Activated T-cell treated with anti-CD3 and anti-CD28 coated beads, Interleukin-2, amount 50 U/mL, for 4 hours (primary cell): Measurements from ENCODE around the gene EEF1A1. TPM values are rescaled to one million over a fixed set of nuclear protein-coding genes. Genes with fewer than 3 reads are reported as not detected.
"Not testable (repeated sequence)": the region's sequence is repeated elsewhere in the genome, so short reads cannot be mapped to it uniquely, and the experiment has no call there.

Experiments
- ATAC-seq, 2 donors: fragments of 200-7000 bp; cut with Tn5 transposase; one replicate each; pipeline ENCODE4 v1.10.0; 2021
- DNase-seq: peaks from one replicate; pipeline ENCODE4 v3.0.0-alpha.2; 2020
- H3K27me3 Mint-ChIP-seq: one replicate; pipeline ENCODE4 v1.8.0; 2021; ENCODE audit warnings: low read depth, mixed read lengths
- H3K36me3 Mint-ChIP-seq: one replicate; pipeline ENCODE4 v1.8.0; 2022; ENCODE audit warnings: mixed read lengths; ENCODE audit not compliant: insufficient read depth
- H3K4me1 Mint-ChIP-seq: one replicate; pipeline ENCODE4 v1.8.0; 2021; ENCODE audit warnings: low read depth, mixed read lengths
- H3K4me3 Mint-ChIP-seq: one replicate; pipeline ENCODE4 v1.8.0; 2021; ENCODE audit warnings: mild to moderate bottlenecking, moderate library complexity, mixed read lengths
- H3K9me3 Mint-ChIP-seq: one replicate; pipeline ENCODE4 v1.8.0; 2021; ENCODE audit warnings: mixed read lengths
- total RNA-seq, 3 donors: library from RNA; stranded (reverse); gene quantifications; one replicate each; pipeline ENCODE4 v1.2.1, GENCODE V29; 2021

Gene EEF1A1
- total RNA-seq, result over 10,000 TPM; 10,240 to 10,910 (median 10,363) TPM

- no peaks in the 10 kb centered on the region for H3K27me3 Mint-ChIP-seq
- H3K4me1 Mint-ChIP-seq, result peaks cover 32% of the 10 kb centered on the region
- DNase-seq (peak; percentile 100), ATAC-seq (peak; percentile 62 to 69)
- peak within 1 kb of the TSS; percentile 98 for H3K4me3 Mint-ChIP-seq
- H3K9me3 Mint-ChIP-seq, result no peaks in the 10 kb centered on the region
- peaks cover 48% of the 10 kb centered on the region for H3K36me3 Mint-ChIP-seq
Observed at GRCh38 chr6:73520688-73521350, at the start of gene EEF1A1. EEF1A1 (minus strand) TSS chr6:73521032; CDS start chr6:73520026, 1,006 bp downstream.

- Mint-ChIP-seq H3K27me3 (no peaks in the 10 kb centered on the region), H3K9me3 (no peaks in the 10 kb centered on the region), H3K36me3 (no peaks in the 10 kb centered on the region), H3K4me3 (no peak overlapping the region), H3K4me1 (peaks cover 4% of the 10 kb centered on the region)
- ATAC-seq (no peak), DNase-seq (no peak)
Observed at GRCh38 chr6:73569121-73569520, 48.3 kb upstream of the EEF1A1 start.

DNA sequence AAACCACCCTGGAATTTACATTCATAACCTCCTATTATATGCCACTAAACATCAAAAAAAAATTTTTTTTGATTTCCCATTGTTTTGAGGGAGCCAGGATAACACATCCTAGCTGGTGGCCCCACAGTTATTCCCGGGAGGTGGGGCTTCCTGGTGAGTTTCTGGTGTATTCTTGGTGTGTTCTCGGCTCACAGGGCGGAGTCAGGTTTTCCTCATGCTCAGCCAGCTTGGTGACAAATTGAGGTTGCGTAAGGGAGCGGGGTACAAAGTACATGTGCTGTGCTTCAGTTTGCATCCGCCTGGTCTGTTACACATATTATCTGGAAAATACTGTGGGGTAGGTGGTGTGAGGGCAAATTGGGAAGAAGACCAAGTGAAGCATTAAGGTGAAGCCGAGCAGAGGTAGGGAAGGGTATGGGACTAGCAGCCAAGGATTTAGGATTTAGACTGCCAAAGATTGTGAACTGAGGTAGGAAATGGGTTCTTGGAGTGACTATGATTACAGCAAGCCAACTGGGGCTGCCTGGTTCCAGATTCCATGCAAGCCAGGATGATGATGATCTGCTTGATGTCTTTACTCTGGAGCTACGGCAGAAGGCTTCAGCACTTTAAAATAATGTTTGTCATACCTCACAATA, 46.2 kb upstream of the EEF1A1 start:
- H3K27me3 Mint-ChIP-seq, result no peaks in the 10 kb centered on the region
- DNase-seq (no peak), ATAC-seq (no peak)
- H3K4me1 Mint-ChIP-seq, result peaks cover 4% of the 10 kb centered on the region
- H3K9me3 Mint-ChIP-seq, result no peaks in the 10 kb centered on the region
- H3K4me3 Mint-ChIP-seq, result no peak overlapping the region
- H3K36me3 Mint-ChIP-seq, result no peaks in the 10 kb centered on the region

- ATAC-seq, H3K4me1 Mint-ChIP-seq, H3K4me3 Mint-ChIP-seq, H3K36me3 Mint-ChIP-seq, DNase-seq, H3K9me3 Mint-ChIP-seq, H3K27me3 Mint-ChIP-seq: not testable (repeated sequence)
Observed at GRCh38 chr6:73566486-73566871, 45.6 kb upstream of the EEF1A1 start.

- Mint-ChIP-seq H3K9me3 (no peaks in the 10 kb centered on the region), H3K36me3 (no peaks in the 10 kb centered on the region), H3K4me1 (peaks cover under 1% of the 10 kb centered on the region), H3K4me3 (no peak overlapping the region), H3K27me3 (no peaks in the 10 kb centered on the region)
- no peak for ATAC-seq
- DNase-seq, result no peak
Observed at GRCh38 chr6:73565767-73566485, 45.1 kb upstream of the EEF1A1 start.

DNA sequence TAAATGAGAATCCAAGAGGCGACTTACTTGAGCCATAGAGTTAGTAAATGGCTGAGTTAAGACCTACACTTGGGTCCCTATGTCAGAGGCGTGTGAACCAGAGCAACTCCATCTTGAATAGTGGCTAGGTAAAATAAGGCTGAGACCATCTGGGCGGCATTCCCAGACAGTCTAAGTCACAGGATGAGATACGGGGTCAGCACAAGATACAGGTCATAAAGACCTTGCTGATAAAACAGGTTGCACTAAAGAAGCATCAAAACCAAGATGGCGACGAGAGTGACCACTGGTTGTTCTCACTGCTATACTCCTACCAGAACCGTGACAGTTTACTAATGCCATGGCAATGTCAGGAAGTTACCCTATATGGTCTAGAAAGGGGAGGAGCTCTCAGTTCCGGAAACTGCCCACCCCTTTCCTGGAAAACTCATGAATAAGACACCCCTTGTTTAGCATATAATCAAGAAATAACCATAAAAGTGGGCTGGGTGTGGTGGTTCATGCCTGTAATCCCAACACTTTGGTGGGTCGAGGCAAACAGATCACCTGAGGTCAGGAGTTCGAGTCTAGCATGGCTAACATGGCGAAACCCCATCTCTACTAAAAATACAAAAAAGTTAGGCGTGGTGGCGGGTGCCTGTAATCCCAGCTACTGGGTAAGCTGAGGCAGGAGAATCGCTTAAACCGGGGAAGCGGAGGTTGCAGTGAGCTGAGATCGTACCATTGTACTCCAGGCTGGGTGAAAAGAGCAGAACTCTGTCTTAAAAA, 43.9 kb upstream of the EEF1A1 start:
- no peak overlapping the region for H3K4me3 Mint-ChIP-seq
- no peaks in the 10 kb centered on the region for H3K9me3 Mint-ChIP-seq
- no peaks in the 10 kb centered on the region for H3K27me3 Mint-ChIP-seq
- ATAC-seq, result no peak
- H3K36me3 Mint-ChIP-seq, result no peaks in the 10 kb centered on the region
- DNase-seq, result no peak
- H3K4me1 Mint-ChIP-seq, result peaks cover 6% of the 10 kb centered on the region

DNA sequence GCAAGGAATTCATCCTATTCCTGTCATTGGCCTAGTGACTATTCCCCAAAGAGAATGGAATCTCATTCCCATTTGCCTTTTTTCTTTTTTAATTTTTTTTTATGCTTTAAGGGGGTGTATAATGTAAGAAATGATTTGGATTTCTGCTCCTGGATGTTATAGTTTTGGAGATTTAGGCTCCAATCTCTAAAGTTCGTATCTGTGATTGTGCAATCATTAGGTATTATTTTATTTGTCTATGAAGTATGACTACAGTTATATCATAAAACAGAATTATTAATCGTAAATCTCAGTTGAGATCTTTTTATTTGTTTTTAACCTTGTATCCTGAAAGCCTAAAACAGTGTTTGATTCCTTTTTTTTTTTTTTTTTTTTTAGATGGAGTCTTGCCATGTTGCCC, 41.7 kb upstream of the EEF1A1 start:
- H3K36me3 Mint-ChIP-seq, result no peaks in the 10 kb centered on the region
- H3K4me1 Mint-ChIP-seq, result peaks cover 6% of the 10 kb centered on the region
- ATAC-seq, result no peak
- H3K27me3 Mint-ChIP-seq, result no peaks in the 10 kb centered on the region
- DNase-seq, result no peak
- H3K4me3 Mint-ChIP-seq, result no peak overlapping the region
- no peaks in the 10 kb centered on the region for H3K9me3 Mint-ChIP-seq

GRCh38 chr6:73560853-73561407, 40.1 kb upstream of the EEF1A1 start:
- H3K9me3 Mint-ChIP-seq, result no peaks in the 10 kb centered on the region
- no peak for ATAC-seq
- no peak for DNase-seq
- no peaks in the 10 kb centered on the region for H3K36me3 Mint-ChIP-seq
- H3K4me3 Mint-ChIP-seq, result peak overlapping the region; percentile 7
- no peaks in the 10 kb centered on the region for H3K27me3 Mint-ChIP-seq
- peaks cover 6% of the 10 kb centered on the region for H3K4me1 Mint-ChIP-seq

GRCh38 chr6:73560182-73560732, 39.4 kb upstream of the EEF1A1 start:
- ATAC-seq, result peak; percentile 51 to 61
- DNase-seq, result no peak
- Mint-ChIP-seq H3K9me3 (no peaks in the 10 kb centered on the region), H3K4me3 (no peak overlapping the region), H3K36me3 (no peaks in the 10 kb centered on the region), H3K4me1 (peaks cover 6% of the 10 kb centered on the region), H3K27me3 (no peaks in the 10 kb centered on the region)

DNA sequence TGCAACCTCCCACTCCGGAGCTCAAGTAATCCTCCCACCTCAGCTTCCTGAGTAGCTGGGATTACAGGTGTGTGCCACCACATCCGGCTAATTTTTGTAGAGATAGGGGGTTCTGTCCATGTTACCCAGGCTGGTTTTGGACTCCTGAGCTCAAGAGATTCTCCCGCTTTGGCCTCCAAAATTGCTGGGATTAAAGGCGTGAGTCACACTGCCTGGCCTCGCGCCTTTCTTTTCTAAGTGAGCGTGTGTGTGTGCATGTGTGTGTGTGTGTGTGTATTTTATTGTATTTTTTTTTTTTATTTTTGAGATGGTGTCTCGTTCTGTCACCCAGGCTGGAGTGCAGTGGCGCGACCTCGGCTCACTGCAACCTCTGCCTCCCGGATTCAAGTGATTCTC, 38.6 kb upstream of the EEF1A1 start:
- ATAC-seq, H3K4me3 Mint-ChIP-seq, H3K9me3 Mint-ChIP-seq, H3K4me1 Mint-ChIP-seq, DNase-seq, H3K27me3 Mint-ChIP-seq, H3K36me3 Mint-ChIP-seq: not testable (repeated sequence)

DNA sequence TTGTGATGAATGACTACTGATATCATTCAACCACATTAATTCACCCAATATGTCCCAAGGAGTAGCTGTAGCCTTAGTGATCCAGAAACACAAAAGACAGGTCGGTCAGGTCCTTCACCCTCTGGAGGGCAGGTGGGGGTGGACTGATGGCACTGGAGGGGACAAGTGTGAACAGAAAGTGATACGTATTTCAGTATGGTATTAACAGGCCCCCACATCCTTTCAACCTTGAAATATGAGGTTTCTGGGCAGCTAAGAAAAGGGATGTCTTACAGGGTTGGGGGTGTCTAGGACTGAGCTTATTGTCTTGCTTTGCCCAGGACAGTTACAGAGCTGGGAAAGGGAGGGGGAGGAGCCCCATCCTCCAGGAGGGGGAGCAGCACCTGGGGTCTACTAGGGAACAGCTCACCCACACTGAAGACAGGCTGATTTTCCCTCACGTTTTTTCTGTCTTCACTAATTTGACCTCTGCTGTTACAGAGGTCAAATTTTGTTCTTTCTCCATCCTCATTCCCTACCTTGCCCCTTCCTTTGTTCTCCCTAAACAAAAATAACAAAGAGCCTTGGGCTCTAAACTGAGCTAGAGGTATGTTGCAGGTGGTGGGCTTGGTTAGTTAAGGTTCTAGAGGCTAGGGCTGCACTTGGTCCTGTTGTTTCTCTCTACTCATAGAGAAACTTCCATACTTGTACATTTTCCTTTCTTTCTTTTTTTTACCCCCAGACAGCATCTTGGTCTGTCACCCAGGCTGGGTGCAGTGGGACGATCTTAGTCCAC, 38.0 kb upstream of the EEF1A1 start:
- no peak for ATAC-seq

DNA sequence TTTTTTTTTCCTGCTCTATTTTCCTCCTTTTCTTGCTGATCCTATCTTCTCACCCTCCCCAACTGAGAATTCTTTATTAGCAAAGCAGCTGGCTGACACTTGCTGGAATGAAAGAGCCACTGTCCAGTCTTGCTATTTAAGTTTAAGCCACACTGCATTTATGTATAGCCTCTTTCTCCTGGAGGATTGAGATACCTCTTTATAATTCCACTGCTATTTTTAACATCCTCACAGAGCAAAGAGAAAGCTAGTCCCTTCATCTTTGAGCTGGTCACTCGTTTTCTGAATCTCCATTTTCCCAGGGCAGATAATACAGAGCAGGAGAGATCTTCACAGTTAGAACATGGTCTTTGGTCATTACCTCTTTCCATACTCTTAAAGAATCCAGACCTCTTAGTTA, 36.0 kb upstream of the EEF1A1 start:
- Mint-ChIP-seq H3K4me3 (no peak overlapping the region), H3K4me1 (peaks cover 6% of the 10 kb centered on the region), H3K9me3 (no peaks in the 10 kb centered on the region), H3K36me3 (no peaks in the 10 kb centered on the region), H3K27me3 (no peaks in the 10 kb centered on the region)
- ATAC-seq, result no peak
- no peak for DNase-seq

More for the DNA sequence above, 38.0 kb upstream of the EEF1A1 start:
- no peaks in the 10 kb centered on the region for H3K9me3 Mint-ChIP-seq
- peaks cover 6% of the 10 kb centered on the region for H3K4me1 Mint-ChIP-seq
- no peaks in the 10 kb centered on the region for H3K36me3 Mint-ChIP-seq
- no peak for DNase-seq
- H3K27me3 Mint-ChIP-seq, result no peaks in the 10 kb centered on the region
- no peak overlapping the region for H3K4me3 Mint-ChIP-seq

GRCh38 chr6:73555380-73555949, 34.6 kb upstream of the EEF1A1 start:
- H3K27me3 Mint-ChIP-seq, ATAC-seq, H3K4me1 Mint-ChIP-seq, H3K9me3 Mint-ChIP-seq, DNase-seq, H3K4me3 Mint-ChIP-seq, H3K36me3 Mint-ChIP-seq: not testable (repeated sequence)
